Measurements from ENCODE around the gene MSL3B.
A peak's percentile ranks its signal among the peaks of the same experiment; 100 is the strongest.

MSL3B gene

DNA sequence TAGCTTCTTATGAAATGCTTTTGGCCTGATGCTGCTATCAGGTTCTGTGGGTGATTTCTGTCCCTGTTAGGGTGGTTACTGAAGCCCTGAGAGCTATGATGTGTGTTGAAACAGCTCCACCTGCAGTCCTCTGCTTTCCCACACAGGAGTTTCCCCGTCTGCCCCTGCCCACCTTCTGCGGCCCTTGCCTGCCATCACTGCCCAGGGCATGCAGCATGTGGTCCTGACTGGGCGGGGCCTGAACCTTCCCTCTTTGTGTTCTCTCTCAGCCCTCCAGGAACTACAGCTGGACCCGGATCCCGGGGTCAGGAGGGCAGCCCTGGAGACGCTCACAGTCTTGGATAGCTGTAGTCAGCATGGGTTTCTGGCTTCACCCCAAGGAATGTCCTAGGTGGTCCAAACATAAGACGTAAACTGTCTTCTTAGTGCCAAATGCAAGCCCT is 35.3 kb downstream of the MSL3B start:
- Histone ChIP-seq H3K9me3 (ENCODE audit: control insufficient read depth in 4 of 4, insufficient read depth in 3 of 4, low read length in 3 of 4) (no peaks in the 10 kb centered on the region), H3K36me3 (ENCODE audit: control insufficient read depth in 4 of 4, insufficient read depth in 4 of 4, low read length in 4 of 4) (peaks cover 0 to 4% (median 1%) of the 10 kb centered on the region in 4 donors), H3K27me3 (ENCODE audit: control insufficient read depth in 3 of 3, insufficient read depth in 3 of 3, low read length in 2 of 3) (no peaks in the 10 kb centered on the region), H3K9ac (ENCODE audit: insufficient read depth in 1 of 2, low read length in 2 of 2) (no peak overlapping the region), H3K27ac (ENCODE audit: low read depth in 1 of 2, low read length in 1 of 2) (no peak overlapping the region), H3K4me1 (ENCODE audit: control insufficient read depth in 5 of 5, insufficient read depth in 5 of 5, low read length in 5 of 5) (peaks cover 0 to 9% (median 0%) of the 10 kb centered on the region in 5 donors), H3K4me3 (no peak overlapping the region)
- DNase-seq (peak; percentile 33 to 50 (median 35)), ATAC-seq (ENCODE audit: insufficient read depth, low FRiP score) (no peak)
- WGBS, 2 donors = 62 to 70% methylated on average over 7 of the region's 7 CpGs
- TF ChIP-seq, protein P1, sequence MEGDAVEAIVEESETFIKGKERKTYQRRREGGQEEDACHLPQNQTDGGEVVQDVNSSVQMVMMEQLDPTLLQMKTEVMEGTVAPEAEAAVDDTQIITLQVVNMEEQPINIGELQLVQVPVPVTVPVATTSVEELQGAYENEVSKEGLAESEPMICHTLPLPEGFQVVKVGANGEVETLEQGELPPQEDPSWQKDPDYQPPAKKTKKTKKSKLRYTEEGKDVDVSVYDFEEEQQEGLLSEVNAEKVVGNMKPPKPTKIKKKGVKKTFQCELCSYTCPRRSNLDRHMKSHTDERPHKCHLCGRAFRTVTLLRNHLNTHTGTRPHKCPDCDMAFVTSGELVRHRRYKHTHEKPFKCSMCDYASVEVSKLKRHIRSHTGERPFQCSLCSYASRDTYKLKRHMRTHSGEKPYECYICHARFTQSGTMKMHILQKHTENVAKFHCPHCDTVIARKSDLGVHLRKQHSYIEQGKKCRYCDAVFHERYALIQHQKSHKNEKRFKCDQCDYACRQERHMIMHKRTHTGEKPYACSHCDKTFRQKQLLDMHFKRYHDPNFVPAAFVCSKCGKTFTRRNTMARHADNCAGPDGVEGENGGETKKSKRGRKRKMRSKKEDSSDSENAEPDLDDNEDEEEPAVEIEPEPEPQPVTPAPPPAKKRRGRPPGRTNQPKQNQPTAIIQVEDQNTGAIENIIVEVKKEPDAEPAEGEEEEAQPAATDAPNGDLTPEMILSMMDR (IDR thresholded peaks at IDR 0.05; ENCODE audit: control extremely low read depth, extremely low read depth) = no peak

DNA sequence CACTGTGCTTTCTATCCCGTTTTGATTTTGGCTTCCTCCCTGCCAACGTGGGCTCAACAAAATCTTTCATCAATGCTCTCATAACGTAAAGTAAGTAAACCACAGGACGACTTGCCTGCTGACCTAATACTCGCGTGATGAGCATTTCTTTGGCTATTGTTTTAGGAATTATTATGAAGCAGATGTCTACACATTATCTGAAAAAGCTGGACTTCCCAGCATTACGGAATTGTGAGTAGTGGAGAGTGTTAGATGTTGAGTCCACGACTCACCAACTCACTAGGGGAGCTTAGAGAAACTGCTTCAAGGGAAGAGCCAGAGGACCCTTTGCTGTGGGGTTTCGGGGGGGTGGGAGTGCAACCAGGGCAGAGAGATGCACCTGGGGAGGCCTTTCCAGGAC is 35.8 kb downstream of the MSL3B start:
- ATAC-seq (ENCODE audit: insufficient read depth, low FRiP score) (no peak), DNase-seq (no peak)
- Histone ChIP-seq H3K27ac (ENCODE audit: low read depth in 1 of 2, low read length in 1 of 2) (no peak overlapping the region), H3K4me3 (no peak overlapping the region), H3K27me3 (ENCODE audit: control insufficient read depth in 3 of 3, insufficient read depth in 3 of 3, low read length in 2 of 3) (no peaks in the 10 kb centered on the region), H3K9ac (ENCODE audit: insufficient read depth in 1 of 2, low read length in 2 of 2) (no peak overlapping the region), H3K4me1 (ENCODE audit: control insufficient read depth in 5 of 5, insufficient read depth in 5 of 5, low read length in 5 of 5) (peaks cover 0 to 9% (median 0%) of the 10 kb centered on the region in 5 donors), H3K9me3 (ENCODE audit: control insufficient read depth in 4 of 4, insufficient read depth in 3 of 4, low read length in 3 of 4) (no peaks in the 10 kb centered on the region), H3K36me3 (ENCODE audit: control insufficient read depth in 4 of 4, insufficient read depth in 4 of 4, low read length in 4 of 4) (peaks cover 0 to 4% (median 1%) of the 10 kb centered on the region in 4 donors)
- 79 to 83% methylated on average over 9 of the region's 9 CpGs for WGBS, 2 donors
- TF ChIP-seq, protein P1 (IDR thresholded peaks at IDR 0.05; ENCODE audit: control extremely low read depth, extremely low read depth) = no peak

DNA sequence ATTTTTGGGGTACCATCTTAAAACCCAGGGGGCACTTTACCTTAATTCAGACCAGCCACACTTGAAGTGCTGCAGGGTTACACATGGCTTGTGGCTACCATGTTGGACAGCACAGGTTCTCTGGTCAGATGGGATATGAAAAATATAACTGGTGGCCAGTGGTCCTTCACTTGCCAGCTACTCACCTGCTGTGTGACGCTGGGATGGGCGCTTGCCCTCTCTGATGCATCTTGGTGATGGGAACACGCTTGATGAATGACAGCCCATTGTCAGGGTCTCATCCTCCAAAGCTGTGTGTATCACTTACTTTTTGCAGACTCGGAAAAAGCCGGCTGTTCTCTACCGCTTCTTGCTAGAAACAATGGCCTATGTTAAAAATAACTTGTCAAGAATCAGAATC is 36.3 kb downstream of the MSL3B start:
- Histone ChIP-seq H3K9ac (ENCODE audit: insufficient read depth in 1 of 2, low read length in 2 of 2) (no peak overlapping the region), H3K9me3 (ENCODE audit: control insufficient read depth in 4 of 4, insufficient read depth in 3 of 4, low read length in 3 of 4) (no peaks in the 10 kb centered on the region), H3K27me3 (ENCODE audit: control insufficient read depth in 3 of 3, insufficient read depth in 3 of 3, low read length in 2 of 3) (no peaks in the 10 kb centered on the region), H3K4me1 (ENCODE audit: control insufficient read depth in 5 of 5, insufficient read depth in 5 of 5, low read length in 5 of 5) (peaks cover 0 to 9% (median 0%) of the 10 kb centered on the region in 5 donors), H3K27ac (ENCODE audit: low read depth in 1 of 2, low read length in 1 of 2) (no peak overlapping the region), H3K4me3 (no peak overlapping the region), H3K36me3 (ENCODE audit: control insufficient read depth in 4 of 4, insufficient read depth in 4 of 4, low read length in 4 of 4) (peaks cover 0 to 4% (median 1%) of the 10 kb centered on the region in 4 donors)
- TF ChIP-seq, protein P1 (IDR thresholded peaks at IDR 0.05; ENCODE audit: control extremely low read depth, extremely low read depth) = no peak
- 97 to 98% methylated on average over 6 of the region's 6 CpGs for WGBS, 2 donors
- ATAC-seq (ENCODE audit: insufficient read depth, low FRiP score) = no peak
- no peak for DNase-seq
